Body of pancreas (tissue), 4 donors: ENCODE measurements around the gene C1orf167.

ENCODE experiments used
- CTCF ChIP-seq, 7 experiments: fragments of 450-650 bp in 4 of 7; fragments of 200-600 bp in 3 of 7; sonication (generic) in 3 of 7; IDR thresholded peaks; one replicate each; pipeline ENCODE4 v1.5.1; 2016 to 2019; ENCODE audit warnings: antibody characterized with exemption in 7 of 7
- POLR2A ChIP-seq, 3 donors: fragments of 450-650 bp; IDR thresholded peaks; one replicate each; pipeline ENCODE4 v1.6.1; 2016; ENCODE audit warnings: antibody characterized with exemption in 3 of 3, mild to moderate bottlenecking in 2 of 3

GRCh38 chr1:11771481-11772043, 9.6 kb downstream of the C1orf167 start:
- TF ChIP-seq CTCF (IDR thresholded peaks at IDR 0.05) (no peak), POLR2A (IDR thresholded peaks at IDR 0.05) (no peak)
